Liver (tissue), 9 donors: ENCODE results near the gene UNC13A. TPM values are rescaled to one million over a fixed set of nuclear protein-coding genes. Genes with fewer than 3 reads are reported as not detected.

Source experiments
- DNase-seq: peaks from one replicate; pipeline ENCODE4 v3.0.0-alpha.2; 2017; ENCODE audit warnings: low spot score
- H3K27ac ChIP-seq, 2 donors: one replicate each; pipeline ENCODE4 v1.7.0; 2013; ENCODE audit warnings: inconsistent platforms in 2 of 2, low read length in 2 of 2, control low read depth in 1 of 2, low read depth in 1 of 2, mild to moderate bottlenecking in 1 of 2
- H3K27me3 ChIP-seq, 4 donors: one replicate each; pipeline versions ENCODE4 v1.6.1 to v1.7.0; 2013; ENCODE audit warnings: low read length in 3 of 4, inconsistent platforms in 1 of 4, mild to moderate bottlenecking in 1 of 4, moderate library complexity in 1 of 4; ENCODE audit not compliant: control insufficient read depth in 4 of 4, insufficient read depth in 4 of 4
- H3K36me3 ChIP-seq, 4 donors: one replicate each; pipeline versions ENCODE4 v1.6.1 to v1.7.0; 2013; ENCODE audit warnings: low read length in 3 of 4, mild to moderate bottlenecking in 3 of 4, low read depth in 1 of 4, moderate library complexity in 1 of 4; ENCODE audit not compliant: control insufficient read depth in 4 of 4, insufficient read depth in 3 of 4
- H3K4me1 ChIP-seq, 4 donors: one replicate each; pipeline versions ENCODE4 v1.6.1 to v1.7.0; 2013; ENCODE audit warnings: low read length in 3 of 4, mild to moderate bottlenecking in 3 of 4, moderate library complexity in 1 of 4; ENCODE audit not compliant: control insufficient read depth in 4 of 4, insufficient read depth in 4 of 4
- H3K4me3 ChIP-seq, 3 donors: one replicate each; pipeline versions ENCODE4 v1.6.1 to v1.7.0; 2013; ENCODE audit warnings: low read length in 3 of 3, control low read depth in 1 of 3, low read depth in 1 of 3, mild to moderate bottlenecking in 1 of 3
- H3K9ac ChIP-seq, 2 donors: one replicate each; pipeline ENCODE4 v1.7.0; 2013; ENCODE audit warnings: low read length in 2 of 2, mild to moderate bottlenecking in 2 of 2, moderate library complexity in 2 of 2, control low read depth in 1 of 2, low read depth in 1 of 2
- H3K9me3 ChIP-seq, 4 donors: one replicate each; pipeline versions ENCODE4 v1.6.1 to v1.7.0; 2013; ENCODE audit warnings: low read length in 3 of 4; ENCODE audit not compliant: control insufficient read depth in 4 of 4
- ATF3 ChIP-seq: IDR thresholded peaks from 2 replicates; pipeline ENCODE4 v1.6.1; 2016; ENCODE audit warnings: antibody characterized with exemption
- CTCF ChIP-seq: fragments of 150-350 bp; IDR thresholded peaks from 2 replicates; pipeline ENCODE4 v1.5.1; 2017; ENCODE audit warnings: improper control_type of control experiment, low read depth, low read length; ENCODE audit not compliant: missing input control
- EGR1 ChIP-seq, 2 donors: IDR thresholded peaks; 2 replicates each; pipeline ENCODE4 v1.6.1; 2016 to 2018; ENCODE audit warnings: antibody characterized with exemption in 2 of 2, low read depth in 2 of 2
- FOXA1 ChIP-seq: IDR thresholded peaks from 2 replicates; pipeline ENCODE4 v1.6.1; 2016; ENCODE audit warnings: antibody characterized with exemption
- FOXA2 ChIP-seq: IDR thresholded peaks from 2 replicates; pipeline ENCODE4 v1.6.1; 2016; ENCODE audit warnings: antibody characterized with exemption
- GABPA ChIP-seq, 2 donors: IDR thresholded peaks in 1 of 2; conservative IDR thresholded peaks in 1 of 2; 2 replicates each; pipeline ENCODE4 v1.6.1; 2016; ENCODE audit warnings: antibody characterized with exemption in 2 of 2, mild to moderate bottlenecking in 1 of 2, moderate library complexity in 1 of 2
- HNF4A ChIP-seq, 2 donors: conservative IDR thresholded peaks; 2 replicates each; pipeline ENCODE4 v1.6.1; 2016; ENCODE audit warnings: antibody characterized with exemption in 2 of 2, mild to moderate bottlenecking in 2 of 2
- HNF4G ChIP-seq: IDR thresholded peaks from 2 replicates; pipeline ENCODE4 v1.6.1; 2016; ENCODE audit warnings: antibody characterized with exemption
- JUND ChIP-seq, 2 donors: IDR thresholded peaks; 2 replicates each; pipeline ENCODE4 v1.6.1; 2016; ENCODE audit warnings: antibody characterized with exemption in 2 of 2
- MAX ChIP-seq: IDR thresholded peaks from 2 replicates; pipeline ENCODE4 v1.6.1; 2016; ENCODE audit warnings: antibody characterized with exemption
- NR2F2 ChIP-seq: IDR thresholded peaks from 2 replicates; pipeline ENCODE4 v1.6.1; 2016; ENCODE audit warnings: antibody characterized with exemption
- RAD21 ChIP-seq, 2 donors: IDR thresholded peaks; 2 replicates each; pipeline ENCODE4 v1.6.1; 2016; ENCODE audit warnings: antibody characterized with exemption in 2 of 2, mild to moderate bottlenecking in 2 of 2
- REST ChIP-seq: IDR thresholded peaks from 2 replicates; pipeline ENCODE4 v1.6.1; 2016; ENCODE audit warnings: antibody characterized with exemption, mild to moderate bottlenecking
- RXRA ChIP-seq, 2 donors: IDR thresholded peaks; 2 replicates each; pipeline ENCODE4 v1.6.1; 2017 to 2018; ENCODE audit warnings: antibody characterized with exemption in 2 of 2, mild to moderate bottlenecking in 1 of 2
- SP1 ChIP-seq: IDR thresholded peaks from 2 replicates; pipeline ENCODE4 v1.6.1; 2018; ENCODE audit warnings: antibody characterized with exemption, mild to moderate bottlenecking
- TAF1 ChIP-seq: conservative IDR thresholded peaks from 2 replicates; pipeline ENCODE4 v1.6.1; 2016; ENCODE audit warnings: antibody characterized with exemption, mild to moderate bottlenecking
- YY1 ChIP-seq: IDR thresholded peaks from 2 replicates; pipeline ENCODE4 v1.6.1; 2016; ENCODE audit warnings: antibody characterized with exemption, mild to moderate bottlenecking
- ZBTB33 ChIP-seq: IDR thresholded peaks from 2 replicates; pipeline ENCODE4 v1.6.1; 2016; ENCODE audit warnings: antibody characterized with exemption
- WGBS: extraction: QIAGEN DNeasy Blood & Tissue Kit; methylation state at CpG from one replicate; pipeline ENCODE4 v1.1.7; 2013; 5-methylcytosine and 5-hydroxymethylcytosine counted together
- polyA plus RNA-seq, 2 donors: library from polyadenylated mRNA; stranded (reverse) in 1 of 2; unstranded in 1 of 2; fragments of 200-250 nt in 1 of 2; fragments of >200 nt in 1 of 2; fragmentation: Nextera tagmentation in 1 of 2; extraction: Ambion mirVana in 1 of 2; gene quantifications; one replicate each; pipeline versions ENCODE4 v1.2.1 to v1.2.3, GENCODE V29; 2013 to 2015
- total RNA-seq, 2 donors: library from RNA; depleted of rRNA; stranded (reverse); fragments of >200 nt; gene quantifications; one replicate each; pipeline ENCODE4 v1.2.3, GENCODE V29; 2014
- donor health status: healthy.
- donor health status: healthy.
- donor health status: healthy.
- donor health status: healthy.
- donor health status: healthy.

UNC13A gene
- total and polyA plus RNA-seq, 4 donors, result under 0.01 to 0.01 TPM; not detected in 2

GRCh38 chr19:17671906-17672305, 16.2 kb downstream of the UNC13A start:
- Histone ChIP-seq H3K27ac (no peak overlapping the region), H3K36me3 (no peaks in the 10 kb centered on the region), H3K4me3 (no peak overlapping the region), H3K4me1 (no peaks in the 10 kb centered on the region), H3K9me3 (peaks cover 0 to 2% (median 0%) of the 10 kb centered on the region in 4 donors), H3K9ac (no peak overlapping the region), H3K27me3 (no peaks in the 10 kb centered on the region)
- no peak for TF ChIP-seq MAX
- TF ChIP-seq RAD21 (IDR thresholded peaks at IDR 0.05), result no peak
- no peak for TF ChIP-seq REST
- TF ChIP-seq HNF4G, result no peak
- TF ChIP-seq ATF3, result no peak
- no peak for TF ChIP-seq FOXA2
- TF ChIP-seq EGR1 (IDR thresholded peaks at IDR 0.05; ENCODE audit: low read depth in 2 of 2), result no peak
- no peak for TF ChIP-seq FOXA1
- TF ChIP-seq CTCF, result no peak
- no peak for TF ChIP-seq SP1
- no peak for TF ChIP-seq JUND (IDR thresholded peaks at IDR 0.05)
- no peak for TF ChIP-seq GABPA (IDR thresholded peaks at IDR 0.05 in 1 of 2, conservative IDR thresholded peaks at IDR 0.05 in 1 of 2)
- TF ChIP-seq HNF4A (conservative IDR thresholded peaks at IDR 0.05), result no peak
- no peak for TF ChIP-seq YY1
- TF ChIP-seq TAF1, result no peak
- TF ChIP-seq NR2F2, result no peak
- no peak for TF ChIP-seq ZBTB33
- TF ChIP-seq RXRA (IDR thresholded peaks at IDR 0.05), result no peak
- DNase-seq, result no peak
- WGBS, result 72% methylated on average over 2 of the region's 2 CpGs
